ENCODE data around the gene DPM1. TPM values are rescaled to one million over a fixed set of nuclear protein-coding genes. Genes with fewer than 3 reads are reported as not detected.
A peak's percentile ranks its signal among the peaks of the same experiment; 100 is the strongest.
"Not testable (repeated sequence)": the region's sequence is repeated elsewhere in the genome, so short reads cannot be mapped to it uniquely, and the experiment has no call there.

Gene DPM1
- total RNA-seq, 3 donors from 2014 or later: 30.9 to 39.5 (median 32.9) TPM

- DNase-seq (no peak), ATAC-seq (no peak)
- no peaks in the 10 kb centered on the region for H3K9me3 ChIP-seq
- no peak overlapping the region for H3K4me3 ChIP-seq
- no peaks in the 10 kb centered on the region for H3K36me3 ChIP-seq (ENCODE audit: low read depth)
- peaks cover 6% of the 10 kb centered on the region for H3K4me1 ChIP-seq (ENCODE audit: low read depth)
- TF ChIP-seq CTCF (IDR thresholded peaks at IDR 0.05): no peak
- intact Hi-C loops (cut with DNase I, micrococcal nuclease): no loop called here
These were observed 25.0 kb upstream of the DPM1 start for GRCh38 chr20:50983321-50983720.

- intact Hi-C loops (cut with DNase I, micrococcal nuclease): no loop called here
- ATAC-seq (peak; percentile 90), DNase-seq (peak; percentile 73 to 78 (median 75))
- H3K4me1 ChIP-seq (ENCODE audit: low read depth): peaks cover 6% of the 10 kb centered on the region
- no peak for TF ChIP-seq CTCF (IDR thresholded peaks at IDR 0.05)
- no peaks in the 10 kb centered on the region for H3K36me3 ChIP-seq (ENCODE audit: low read depth)
- H3K9me3 ChIP-seq: no peaks in the 10 kb centered on the region
- no peak overlapping the region for H3K4me3 ChIP-seq
These were observed 24.0 kb upstream of the DPM1 start for GRCh38 chr20:50982363-50982762.

GRCh38 chr20:50981714-50982048 lies 23.3 kb upstream of the DPM1 start:
- ATAC-seq (no peak), DNase-seq (no peak)
- Histone ChIP-seq H3K4me1 (ENCODE audit: low read depth) (peaks cover 6% of the 10 kb centered on the region), H3K36me3 (ENCODE audit: low read depth) (no peaks in the 10 kb centered on the region), H3K9me3 (no peaks in the 10 kb centered on the region), H3K4me3 (no peak overlapping the region)
- intact Hi-C loops (cut with DNase I, micrococcal nuclease): no loop called here
- TF ChIP-seq CTCF (IDR thresholded peaks at IDR 0.05): no peak

- H3K4me1 ChIP-seq (ENCODE audit: low read depth): peaks cover 6% of the 10 kb centered on the region
- H3K36me3 ChIP-seq (ENCODE audit: low read depth): no peaks in the 10 kb centered on the region
- no peak overlapping the region for H3K4me3 ChIP-seq
- H3K9me3 ChIP-seq: no peaks in the 10 kb centered on the region
- TF ChIP-seq CTCF (IDR thresholded peaks at IDR 0.05): peak; percentile 67
- ATAC-seq (peak; percentile 52), DNase-seq (peak in 2 of 3 donors; percentile 40 to 68)
- intact Hi-C loops (cut with DNase I, micrococcal nuclease): no loop called here
These were observed 22.8 kb upstream of the DPM1 start for GRCh38 chr20:50980851-50981713.

- intact Hi-C loops (cut with DNase I, micrococcal nuclease): no loop called here
- Histone ChIP-seq H3K4me1 (ENCODE audit: low read depth) (peaks cover 6% of the 10 kb centered on the region), H3K4me3 (no peak overlapping the region), H3K9me3 (no peaks in the 10 kb centered on the region), H3K36me3 (ENCODE audit: low read depth) (no peaks in the 10 kb centered on the region)
- TF ChIP-seq CTCF (IDR thresholded peaks at IDR 0.05): no peak
- DNase-seq (no peak), ATAC-seq (peak; percentile 47)
These were observed 21.8 kb upstream of the DPM1 start for GRCh38 chr20:50980071-50980681.

GRCh38 chr20:50978533-50978932 lies 20.2 kb upstream of the DPM1 start:
- H3K36me3 ChIP-seq (ENCODE audit: low read depth); ATAC-seq; H3K4me3 ChIP-seq; H3K9me3 ChIP-seq; DNase-seq; H3K4me1 ChIP-seq (ENCODE audit: low read depth); intact Hi-C loops (cut with DNase I, micrococcal nuclease): not testable (repeated sequence)

Data from mucosa of descending colon (tissue), 3 donors.